Natural killer cell (primary cell): Measurements from ENCODE around the gene CDX2. TPM values are rescaled to one million over a fixed set of nuclear protein-coding genes. Genes with fewer than 3 reads are reported as not detected.

Experiments
- ATAC-seq, 3 donors: fragments of 150-1000 bp in 2 of 3; fragments of 200-7000 bp in 1 of 3; cut with Tn5 transposase; 1 replicate in 1 of 3; 2 replicates in 2 of 3; pipeline ENCODE4 v1.10.0; 2021; ENCODE audit warnings: mild to moderate bottlenecking in 2 of 3, moderate library complexity in 2 of 3
- DNase-seq, 2 donors: peaks; one replicate each; pipeline versions ENCODE4 v3.0.0 to v3.0.0-alpha.2; 2013 to 2021; ENCODE audit warnings: mixed read lengths in 1 of 2
- H3K27ac ChIP-seq: one replicate; pipeline ENCODE4 v1.5.1; 2013; ENCODE audit warnings: mild to moderate bottlenecking, low read length
- H3K27me3 ChIP-seq: one replicate; pipeline ENCODE4 v1.6.1; 2013; ENCODE audit warnings: low read length; ENCODE audit not compliant: control insufficient read depth, insufficient read depth
- H3K36me3 ChIP-seq: one replicate; pipeline ENCODE4 v1.6.1; 2013; ENCODE audit warnings: low read length; ENCODE audit not compliant: control insufficient read depth, insufficient read depth
- H3K4me1 ChIP-seq: one replicate; pipeline ENCODE4 v1.6.1; 2013; ENCODE audit warnings: low read length; ENCODE audit not compliant: control insufficient read depth, insufficient read depth
- H3K4me3 ChIP-seq: one replicate; pipeline ENCODE4 v1.5.1; 2013; ENCODE audit warnings: low read length
- H3K9me3 ChIP-seq: one replicate; pipeline ENCODE4 v1.6.1; 2013; ENCODE audit warnings: low read length; ENCODE audit not compliant: control insufficient read depth, insufficient read depth
- H3K27ac Mint-ChIP-seq, 2 donors: one replicate each; pipeline ENCODE4 v1.8.0; 2022; ENCODE audit warnings: mild to moderate bottlenecking in 2 of 2, mixed read lengths in 2 of 2, moderate library complexity in 1 of 2
- H3K27me3 Mint-ChIP-seq, 2 donors: one replicate each; pipeline ENCODE4 v1.8.0; 2022; ENCODE audit warnings: low read depth in 2 of 2, mixed read lengths in 2 of 2
- H3K36me3 Mint-ChIP-seq: one replicate; pipeline ENCODE4 v1.8.0; 2022; ENCODE audit warnings: mixed read lengths
- H3K4me1 Mint-ChIP-seq, 2 donors: one replicate each; pipeline ENCODE4 v1.8.0; 2022; ENCODE audit warnings: mixed read lengths in 2 of 2
- H3K4me3 Mint-ChIP-seq: one replicate; pipeline ENCODE4 v1.8.0; 2022; ENCODE audit warnings: mild to moderate bottlenecking, moderate library complexity, mixed read lengths
- H3K9me3 Mint-ChIP-seq, 2 donors: one replicate each; pipeline ENCODE4 v1.8.0; 2022; ENCODE audit warnings: mixed read lengths in 2 of 2
- WGBS: methylation state at CpG from one replicate; pipeline ENCODE4 v1.1.7; 2013; ENCODE audit warnings: missing lambda C conversion rate; ENCODE audit not compliant: insufficient coverage; 5-methylcytosine and 5-hydroxymethylcytosine counted together
- intact Hi-C: fragments of 100-400 bp; cut with micrococcal nuclease; formaldehyde crosslinking; loops from one replicate; pipeline ENCODE4 v1.14.2; 2022
- total RNA-seq, 4 donors: library from RNA; stranded (reverse); fragments of 120-200 nt in 1 of 4; gene quantifications; one replicate each; pipeline versions ENCODE4 v1.2.3 to v1.2.4, GENCODE V29; 2013 to 2022
- TF ChIP-seq, protein P1 (sequence below): fragments of 200-600 bp; IDR thresholded peaks from one replicate; pipeline ENCODE4 v1.8.0; 2022; ENCODE audit warnings: antibody characterized with exemption

The CDX2 gene
- total RNA-seq, 3 donors from 2014 or later (not counting 1 experiment from before 2014, with no cell fraction given): not detected

DNA sequence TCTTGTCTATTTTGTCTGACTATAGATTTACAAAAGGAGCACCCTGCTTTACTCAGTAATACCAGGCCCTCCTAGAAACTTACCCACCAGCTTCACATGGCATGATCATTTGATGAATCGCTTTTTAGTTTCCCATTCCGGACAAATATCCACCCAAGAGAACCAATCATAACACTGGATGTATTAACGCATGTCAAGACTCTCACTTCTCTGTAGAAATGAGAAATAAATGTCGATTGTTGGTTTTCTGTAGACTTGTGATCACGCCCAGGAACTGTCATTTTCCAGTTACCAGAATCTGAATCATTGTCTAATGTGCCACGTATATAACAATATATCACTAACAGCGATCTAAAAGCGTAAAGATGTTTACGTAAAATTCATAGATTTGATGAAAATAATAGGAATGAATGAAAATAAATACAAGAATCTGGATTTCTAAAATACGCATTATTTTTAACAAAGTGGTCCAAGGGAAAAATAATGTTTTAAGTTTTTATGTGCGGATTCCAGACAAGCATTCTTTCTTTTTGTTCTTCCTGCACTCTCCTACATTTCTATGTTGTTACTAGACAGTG, 14.0 kb downstream of the CDX2 start:
- TF ChIP-seq, protein P1, sequence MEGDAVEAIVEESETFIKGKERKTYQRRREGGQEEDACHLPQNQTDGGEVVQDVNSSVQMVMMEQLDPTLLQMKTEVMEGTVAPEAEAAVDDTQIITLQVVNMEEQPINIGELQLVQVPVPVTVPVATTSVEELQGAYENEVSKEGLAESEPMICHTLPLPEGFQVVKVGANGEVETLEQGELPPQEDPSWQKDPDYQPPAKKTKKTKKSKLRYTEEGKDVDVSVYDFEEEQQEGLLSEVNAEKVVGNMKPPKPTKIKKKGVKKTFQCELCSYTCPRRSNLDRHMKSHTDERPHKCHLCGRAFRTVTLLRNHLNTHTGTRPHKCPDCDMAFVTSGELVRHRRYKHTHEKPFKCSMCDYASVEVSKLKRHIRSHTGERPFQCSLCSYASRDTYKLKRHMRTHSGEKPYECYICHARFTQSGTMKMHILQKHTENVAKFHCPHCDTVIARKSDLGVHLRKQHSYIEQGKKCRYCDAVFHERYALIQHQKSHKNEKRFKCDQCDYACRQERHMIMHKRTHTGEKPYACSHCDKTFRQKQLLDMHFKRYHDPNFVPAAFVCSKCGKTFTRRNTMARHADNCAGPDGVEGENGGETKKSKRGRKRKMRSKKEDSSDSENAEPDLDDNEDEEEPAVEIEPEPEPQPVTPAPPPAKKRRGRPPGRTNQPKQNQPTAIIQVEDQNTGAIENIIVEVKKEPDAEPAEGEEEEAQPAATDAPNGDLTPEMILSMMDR: no peak
- no peak overlapping the region for H3K4me3 ChIP-seq
- H3K9me3 ChIP-seq: no peaks in the 10 kb centered on the region
- H3K27ac Mint-ChIP-seq: no peak overlapping the region
- H3K27me3 ChIP-seq: peaks cover 42% of the 10 kb centered on the region
- peak overlapping the region; percentile 41 for H3K4me3 Mint-ChIP-seq
- 15% methylated on average over 2 of the region's 11 CpGs for WGBS
- no peak overlapping the region for H3K27ac ChIP-seq
- no peaks in the 10 kb centered on the region for H3K9me3 Mint-ChIP-seq
- intact Hi-C loops: loop anchor here (10.0 kb wide), 1 partner anchor 580 kb away; no protein-coding TSS in a partner anchor
- H3K4me1 ChIP-seq: peaks cover 19% of the 10 kb centered on the region
- ATAC-seq (no peak), DNase-seq (no peak)
- peaks cover 54 to 73% of the 10 kb centered on the region in 2 donors for H3K27me3 Mint-ChIP-seq
- no peaks in the 10 kb centered on the region for H3K36me3 Mint-ChIP-seq
- no peaks in the 10 kb centered on the region for H3K36me3 ChIP-seq
- peaks cover 6 to 13% of the 10 kb centered on the region in 2 donors for H3K4me1 Mint-ChIP-seq

DNA sequence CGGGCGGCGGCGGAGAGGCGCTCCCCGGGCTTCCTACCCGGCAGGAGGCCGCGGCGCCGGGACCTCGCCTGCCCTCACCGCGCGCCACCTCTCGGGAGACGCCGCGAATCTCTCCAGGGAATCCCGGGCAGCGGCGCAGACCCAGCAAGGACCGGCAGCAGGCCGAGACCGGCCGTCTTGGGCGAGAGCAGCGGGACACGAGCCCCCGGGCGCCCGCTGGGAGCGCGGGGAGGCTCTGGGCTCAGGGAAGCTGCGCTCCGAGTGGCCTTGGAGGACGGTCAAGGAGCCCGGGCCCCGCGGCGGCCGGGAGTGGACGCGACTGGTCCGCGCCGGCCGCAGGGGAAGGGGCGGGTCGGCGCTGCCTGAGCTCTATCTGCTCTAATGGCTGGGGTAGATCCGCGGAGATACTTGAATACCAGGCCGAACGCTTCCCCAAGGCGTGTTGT, 14.7 kb downstream of the CDX2 start:
- Mint-ChIP-seq H3K27ac (no peak overlapping the region), H3K4me3 (peak overlapping the region; percentile 81)
- WGBS: 6% methylated on average over 56 of the region's 56 CpGs

DNA sequence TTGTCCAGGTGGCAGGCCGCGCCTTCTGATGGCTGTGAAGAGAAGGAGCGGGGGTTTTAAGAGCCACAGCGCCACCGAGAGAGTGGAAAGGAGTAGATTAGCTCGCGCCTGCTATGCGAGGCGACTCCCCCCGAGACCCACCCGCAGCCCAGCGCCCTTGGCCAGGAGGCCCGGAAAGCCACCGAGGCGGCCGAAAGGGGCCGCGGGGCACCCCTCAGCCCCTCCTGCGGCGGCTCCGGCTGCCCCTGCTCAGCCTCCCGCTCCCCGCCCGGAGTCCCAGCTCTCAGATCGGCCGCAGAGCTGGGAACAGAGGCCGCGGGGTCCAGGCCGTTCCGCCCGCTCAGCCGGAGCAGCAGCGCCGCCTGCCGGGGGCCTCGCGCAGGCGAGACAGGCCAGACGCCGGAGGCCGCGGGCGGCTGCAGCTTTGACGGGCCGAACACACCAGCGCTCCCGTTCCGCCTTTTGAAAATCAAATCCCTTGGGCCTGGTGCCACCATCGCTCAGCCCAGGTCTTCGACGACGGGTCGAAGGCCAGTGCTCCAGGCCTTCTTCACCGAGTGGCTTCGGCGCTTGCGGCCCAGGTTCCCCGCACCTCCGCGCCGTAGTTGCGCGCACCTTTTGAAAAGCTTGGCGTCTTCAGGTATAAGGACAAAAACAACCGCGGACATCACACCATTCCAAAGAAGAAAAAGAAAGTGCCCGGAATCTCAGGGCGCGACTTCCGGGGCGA, 15.3 kb downstream of the CDX2 start:
- peak; percentile 48 to 71 for DNase-seq
- no peak overlapping the region for H3K27ac ChIP-seq
- no peak overlapping the region for H3K4me3 ChIP-seq

More for the DNA sequence above, 14.7 kb downstream of the CDX2 start:
- intact Hi-C loops: loop anchor here (10.0 kb wide), 1 partner anchor 580 kb away; no protein-coding TSS in a partner anchor
- H3K9me3 Mint-ChIP-seq: no peaks in the 10 kb centered on the region
- H3K4me1 Mint-ChIP-seq: peaks cover 6 to 12% of the 10 kb centered on the region in 2 donors
- peaks cover 15% of the 10 kb centered on the region for H3K4me1 ChIP-seq
- no peaks in the 10 kb centered on the region for H3K9me3 ChIP-seq
- peaks cover 36% of the 10 kb centered on the region for H3K27me3 ChIP-seq
- no peaks in the 10 kb centered on the region for H3K36me3 Mint-ChIP-seq
- ATAC-seq: peak in 1 of 3 donors; percentile 46
- no peak overlapping the region for H3K27ac ChIP-seq
- H3K36me3 ChIP-seq: no peaks in the 10 kb centered on the region
- TF ChIP-seq, protein P1: no peak
- H3K27me3 Mint-ChIP-seq: peaks cover 51 to 71% of the 10 kb centered on the region in 2 donors
- H3K4me3 ChIP-seq: no peak overlapping the region
- no peak for DNase-seq

More for the DNA sequence above, 15.3 kb downstream of the CDX2 start:
- no peaks in the 10 kb centered on the region for H3K36me3 ChIP-seq
- intact Hi-C loops: loop anchor here (10.0 kb wide), 1 partner anchor 579 kb away; no protein-coding TSS in a partner anchor
- Mint-ChIP-seq H3K36me3 (no peaks in the 10 kb centered on the region), H3K9me3 (no peaks in the 10 kb centered on the region), H3K27ac (no peak overlapping the region), H3K4me3 (peak overlapping the region; percentile 86), H3K27me3 (peaks cover 47 to 71% of the 10 kb centered on the region in 2 donors), H3K4me1 (peaks cover 6 to 12% of the 10 kb centered on the region in 2 donors)
- H3K4me1 ChIP-seq: peaks cover 15% of the 10 kb centered on the region
- H3K9me3 ChIP-seq: no peaks in the 10 kb centered on the region
- ATAC-seq: peak; percentile 76 to 95 (median 80)
- TF ChIP-seq, protein P1: peak; percentile 59
- H3K27me3 ChIP-seq: peaks cover 34% of the 10 kb centered on the region
- 3% methylated on average over 71 of the region's 71 CpGs for WGBS
